T-cell (primary cell): ENCODE results near the gene ST6GAL1. TPM values are rescaled to one million over a fixed set of nuclear protein-coding genes. Genes with fewer than 3 reads are reported as not detected.

Experiments used
- ATAC-seq, 4 experiments: fragments of 200-7000 bp in 3 of 4; fragments of 150-1000 bp in 1 of 4; cut with Tn5 transposase; replicated peaks in 1 of 4; 1 replicate in 3 of 4; 2 replicates in 1 of 4; pipeline ENCODE4 v1.10.0; 2021; ENCODE audit warnings: moderate library complexity in 3 of 4, mild to moderate bottlenecking in 2 of 4, moderate number of reproducible peaks in 1 of 4
- CTCF ChIA-PET, 2 donors: fragments of 300-600 bp; sonication (Branson Sonifier 250); formaldehyde crosslinking; loops; one replicate each; lab custom pipeline; 2022; ENCODE audit warnings: antibody characterized with exemption in 2 of 2; lab: Charles Lee
- POLR2A ChIA-PET, 2 donors: fragments of 300-600 bp; sonication (Branson Sonifier 250); formaldehyde crosslinking; loops; one replicate each; lab custom pipeline; 2022; ENCODE audit warnings: antibody characterized with exemption in 2 of 2; lab: Charles Lee
- DNase-seq, 35 experiments: peaks; one replicate each; pipeline versions ENCODE4 v3.0.0 to v3.0.0-alpha.2; 2013 to 2023
- H3K27ac ChIP-seq: one replicate; pipeline ENCODE4 v1.5.1; 2013; ENCODE audit warnings: low read length
- H3K27me3 ChIP-seq, 2 experiments: replicated peaks in 1 of 2; 1 replicate in 1 of 2; 2 replicates in 1 of 2; pipeline versions ENCODE4 v1.6.1 to v1.7.0; 2013; ENCODE audit warnings: low read length in 1 of 2, mixed read lengths in 1 of 2; ENCODE audit not compliant: control insufficient read depth in 2 of 2, insufficient read depth in 2 of 2; ENCODE audit errors: extremely low read depth in 1 of 2
- H3K36me3 ChIP-seq, 2 donors: 1 replicate in 1 of 2; 2 replicates in 1 of 2; pipeline versions ENCODE4 v1.6.1 to v1.7.0; 2013; ENCODE audit warnings: low read length in 1 of 2; ENCODE audit not compliant: control insufficient read depth in 2 of 2, insufficient read depth in 1 of 2; ENCODE audit errors: extremely low read depth in 1 of 2
- H3K4me1 ChIP-seq, 2 experiments: 1 replicate in 1 of 2; 2 replicates in 1 of 2; pipeline versions ENCODE4 v1.6.1 to v1.7.0; 2013; ENCODE audit warnings: low read length in 2 of 2, mixed read lengths in 1 of 2; ENCODE audit not compliant: insufficient read depth in 2 of 2, control insufficient read depth in 1 of 2; ENCODE audit errors: extremely low read depth in 1 of 2
- H3K4me3 ChIP-seq, 2 donors: 1 replicate in 1 of 2; 2 replicates in 1 of 2; pipeline versions ENCODE4 v1.5.1 to v1.7.0; 2013; ENCODE audit warnings: mild to moderate bottlenecking in 2 of 2, low read length in 1 of 2, moderate library complexity in 1 of 2; ENCODE audit not compliant: control insufficient read depth in 1 of 2; ENCODE audit errors: extremely low read depth in 1 of 2
- H3K9me3 ChIP-seq: 2 replicates; pipeline ENCODE4 v1.7.0; 2013
- H3K27ac Mint-ChIP-seq, 2 donors: one replicate each; pipeline ENCODE4 v1.8.0; 2020 to 2021; ENCODE audit warnings: mild to moderate bottlenecking in 2 of 2, mixed read lengths in 2 of 2
- H3K27me3 Mint-ChIP-seq, 2 donors: one replicate each; pipeline ENCODE4 v1.8.0; 2021 to 2022; ENCODE audit warnings: mixed read lengths in 2 of 2
- H3K36me3 Mint-ChIP-seq: one replicate; pipeline ENCODE4 v1.8.0; 2021; ENCODE audit warnings: mixed read lengths
- H3K4me1 Mint-ChIP-seq, 3 donors: one replicate each; pipeline ENCODE4 v1.8.0; 2020 to 2022; ENCODE audit warnings: mixed read lengths in 3 of 3, mild to moderate bottlenecking in 1 of 3
- H3K4me3 Mint-ChIP-seq, 3 donors: one replicate each; pipeline ENCODE4 v1.8.0; 2020 to 2022; ENCODE audit warnings: mild to moderate bottlenecking in 3 of 3, mixed read lengths in 3 of 3, moderate library complexity in 3 of 3
- H3K9me3 Mint-ChIP-seq, 3 donors: one replicate each; pipeline ENCODE4 v1.8.0; 2020 to 2022; ENCODE audit warnings: mixed read lengths in 3 of 3
- WGBS: methylation state at CpG from one replicate; pipeline ENCODE4 v1.1.5; 2013; ENCODE audit warnings: missing lambda C conversion rate; ENCODE audit not compliant: insufficient coverage; 5-methylcytosine and 5-hydroxymethylcytosine counted together
- total RNA-seq, 35 experiments: library from RNA in 6 of 35; stranded (reverse) in 6 of 35; fragments of 120-200 nt in 1 of 35; gene quantifications; one replicate each; pipeline versions ENCODE4 v1.2.1 to v1.2.4 and lab custom pipeline; 2013 to 2026

Gene ST6GAL1
- total RNA-seq, 5 donors from 2014 or later (not counting 1 experiment from before 2014, with no cell fraction given), result 148 to 237 (median 212) TPM

DNA sequence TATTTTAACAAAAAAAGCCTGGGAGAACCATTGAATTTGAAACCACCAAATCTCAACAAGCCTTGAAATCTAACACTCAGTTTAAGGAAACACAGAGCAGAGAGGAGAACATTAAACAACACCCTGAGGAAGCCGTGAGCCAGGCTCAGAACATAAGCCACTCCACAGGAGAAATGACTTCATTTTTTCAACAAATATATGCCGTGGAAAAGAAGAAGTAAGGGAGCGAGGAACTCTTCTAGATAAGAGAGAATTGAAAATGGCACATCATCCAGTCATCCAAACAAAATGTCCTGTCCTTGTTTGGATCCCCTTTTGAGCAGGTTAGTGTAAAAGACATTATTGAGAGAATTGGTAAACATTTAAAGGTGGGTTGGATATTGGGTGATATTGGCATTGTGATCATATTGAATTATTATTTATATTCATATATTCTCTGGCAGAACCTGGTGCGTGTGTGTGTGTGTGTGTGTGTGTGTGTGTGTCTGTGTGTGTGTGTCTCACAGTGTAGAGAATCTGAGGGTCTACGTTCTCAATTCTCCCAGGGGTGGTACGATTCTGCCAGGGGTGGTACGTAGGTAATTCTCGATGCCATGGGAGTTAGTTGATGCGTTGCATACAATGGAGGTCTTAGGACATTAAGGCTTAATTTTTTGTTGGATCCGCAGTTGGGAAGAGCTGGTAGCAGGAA is 94.4 kb downstream of the ST6GAL1 start:
- H3K27ac Mint-ChIP-seq, result peak overlapping the region; percentile 93 to 96
- DNase-seq (peak in 1 of 35 experiments; percentile 29), ATAC-seq (no peak)
- Histone ChIP-seq H3K27ac (peak overlapping the region; percentile 83), H3K4me1 (peaks cover 34 to 66% of the 10 kb centered on the region in 2 experiments), H3K27me3 (no peaks in the 10 kb centered on the region), H3K36me3 (no peaks in the 10 kb centered on the region), H3K4me3 (peak overlapping the region; percentile 41 to 90), H3K9me3 (no peaks in the 10 kb centered on the region)
- ChIA-PET POLR2A (no interaction called here), CTCF (no interaction called here)
- H3K9me3 Mint-ChIP-seq, result no peaks in the 10 kb centered on the region
- peaks cover 73 to 83% (median 79%) of the 10 kb centered on the region in 3 donors for H3K4me1 Mint-ChIP-seq
- H3K4me3 Mint-ChIP-seq, result peak overlapping the region; percentile 79 to 87 (median 84)
- H3K36me3 Mint-ChIP-seq, result peaks cover 19% of the 10 kb centered on the region
- H3K27me3 Mint-ChIP-seq, result no peaks in the 10 kb centered on the region
- 32% methylated on average over 4 of the region's 10 CpGs for WGBS

DNA sequence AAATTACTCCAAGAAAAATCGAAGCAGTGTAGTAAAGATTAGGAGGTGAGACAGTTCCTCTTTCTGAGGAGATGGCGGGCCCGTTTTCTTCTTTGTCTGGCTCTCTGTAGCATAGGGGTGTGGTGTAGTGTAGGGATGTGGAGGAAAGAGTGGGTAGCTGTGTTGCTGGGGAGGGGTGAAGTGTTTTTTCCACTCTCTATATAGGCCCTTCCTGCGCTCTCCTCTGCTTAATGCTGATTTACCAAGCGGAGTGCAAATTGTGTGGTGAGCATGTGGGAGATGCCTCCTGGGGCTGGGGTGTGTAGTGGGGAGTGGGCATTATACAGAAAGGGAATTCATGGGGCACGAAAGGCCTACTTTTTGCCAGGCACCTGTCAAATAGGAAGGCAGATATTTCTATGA is 94.9 kb downstream of the ST6GAL1 start:
- no peaks in the 10 kb centered on the region for H3K36me3 ChIP-seq
- H3K4me3 Mint-ChIP-seq, result peak overlapping the region; percentile 79 to 87 (median 84)
- ChIA-PET CTCF (interaction anchor here (0.5 kb wide), 3 partner anchors 59 to 1099 kb away, joined by 3 read pairs; no protein-coding TSS in a partner anchor), POLR2A (no interaction called here)
- peak in 15 of 35 experiments; percentile 8 to 53 (median 34) for DNase-seq
- peaks cover 39 to 67% of the 10 kb centered on the region in 2 experiments for H3K4me1 ChIP-seq
- no peaks in the 10 kb centered on the region for H3K27me3 Mint-ChIP-seq
- no peaks in the 10 kb centered on the region for H3K9me3 ChIP-seq
- H3K4me1 Mint-ChIP-seq, result peaks cover 73 to 82% (median 79%) of the 10 kb centered on the region in 3 donors
- WGBS, result 7% methylated on average over 2 of the region's 6 CpGs
- peak overlapping the region; percentile 93 to 96 for H3K27ac Mint-ChIP-seq
- H3K36me3 Mint-ChIP-seq, result peaks cover 22% of the 10 kb centered on the region
- peak overlapping the region; percentile 41 to 90 for H3K4me3 ChIP-seq
- peak; percentile 41 to 54 (median 48) for ATAC-seq
- H3K27ac ChIP-seq, result peak overlapping the region; percentile 83
- H3K9me3 Mint-ChIP-seq, result no peaks in the 10 kb centered on the region
- no peaks in the 10 kb centered on the region for H3K27me3 ChIP-seq

DNA sequence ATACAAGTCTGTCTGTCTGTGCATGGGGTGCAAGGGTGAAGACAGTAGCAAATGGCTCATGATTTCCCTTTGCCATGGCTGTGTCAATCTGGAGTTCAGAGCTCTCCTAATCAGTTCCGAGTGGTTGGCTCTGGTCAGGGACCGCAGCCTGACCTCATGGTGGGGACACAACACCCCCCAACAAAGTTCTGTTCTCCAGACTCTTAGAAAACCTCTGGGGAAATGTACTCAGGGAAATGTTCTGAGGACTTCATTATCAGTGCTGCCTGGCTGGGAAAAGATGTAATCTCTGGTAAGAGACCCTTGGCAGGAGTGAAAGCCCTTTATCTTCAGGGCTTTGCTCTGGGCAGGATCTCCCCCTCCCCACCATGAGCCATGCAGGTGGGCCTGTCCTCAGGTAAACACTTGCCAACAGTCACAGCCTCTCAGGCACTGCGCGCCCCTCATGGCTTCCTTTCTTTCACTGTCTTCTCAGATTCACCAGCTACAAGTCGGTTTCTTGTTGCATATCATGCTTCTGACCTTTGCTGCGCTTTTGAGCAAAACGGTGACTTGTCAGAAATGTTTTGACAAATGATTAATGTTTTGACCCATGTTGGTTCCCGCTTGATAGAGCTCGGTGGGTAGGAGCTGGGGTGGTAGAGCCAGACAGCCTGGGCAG is 95.5 kb downstream of the ST6GAL1 start:
- ATAC-seq (peak; percentile 7 to 30 (median 27)), DNase-seq (peak in 12 of 35 experiments; percentile 15 to 52 (median 34))
- H3K4me3 ChIP-seq, result peak overlapping the region; percentile 41 to 90
- no peaks in the 10 kb centered on the region for H3K27me3 ChIP-seq
- no peaks in the 10 kb centered on the region for H3K36me3 ChIP-seq
- Mint-ChIP-seq H3K4me1 (peaks cover 73 to 82% (median 79%) of the 10 kb centered on the region in 3 donors), H3K36me3 (peaks cover 24% of the 10 kb centered on the region), H3K4me3 (peak overlapping the region; percentile 79 to 87 (median 84)), H3K27me3 (no peaks in the 10 kb centered on the region), H3K27ac (peak overlapping the region; percentile 93 to 96), H3K9me3 (no peaks in the 10 kb centered on the region)
- ChIA-PET POLR2A (interaction anchor here in 1 of 2 donors (0.6 kb wide), 1 partner anchor 21 kb away, joined by 3 read pairs; no protein-coding TSS in a partner anchor), CTCF (interaction anchor here (0.5 to 2.5 kb wide), 6 partner anchors 40 to 1099 kb away, joined by 3 to 24 read pairs (median 3); no protein-coding TSS in a partner anchor)
- WGBS, result 14% methylated on average over 7 of the region's 9 CpGs
- no peaks in the 10 kb centered on the region for H3K9me3 ChIP-seq
- H3K4me1 ChIP-seq, result peaks cover 40 to 67% of the 10 kb centered on the region in 2 experiments
- H3K27ac ChIP-seq, result peak overlapping the region; percentile 83

DNA sequence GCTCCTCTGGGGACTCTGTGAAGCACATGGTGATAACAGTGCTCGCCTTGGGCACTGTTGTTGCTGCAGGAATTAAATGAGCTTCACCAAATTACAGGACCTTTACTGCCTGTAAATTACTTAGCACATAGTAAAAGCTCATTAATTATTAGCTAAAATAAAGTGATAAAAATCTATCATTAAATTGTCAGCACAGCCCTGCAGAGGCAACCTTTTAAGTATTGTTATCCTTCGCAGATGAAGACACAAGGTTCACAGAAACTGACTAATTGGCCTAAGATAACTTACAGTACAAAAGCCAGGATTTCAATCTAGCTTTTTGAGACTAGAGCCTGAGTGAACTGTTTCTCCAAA is 96.0 kb downstream of the ST6GAL1 start:
- Mint-ChIP-seq H3K9me3 (no peaks in the 10 kb centered on the region), H3K27me3 (no peaks in the 10 kb centered on the region), H3K36me3 (peaks cover 28% of the 10 kb centered on the region), H3K27ac (peak overlapping the region; percentile 93 to 96), H3K4me3 (peak overlapping the region; percentile 79 to 87 (median 84)), H3K4me1 (peaks cover 77 to 83% (median 82%) of the 10 kb centered on the region in 3 donors)
- Histone ChIP-seq H3K36me3 (no peaks in the 10 kb centered on the region), H3K4me1 (peaks cover 43 to 67% of the 10 kb centered on the region in 2 experiments), H3K27me3 (no peaks in the 10 kb centered on the region), H3K9me3 (no peaks in the 10 kb centered on the region), H3K27ac (peak overlapping the region; percentile 83), H3K4me3 (peak overlapping the region; percentile 41 to 90)
- ATAC-seq, result peak in 3 of 4 experiments; percentile 8 to 20 (median 9)
- CTCF ChIA-PET, result interaction anchor here (0.6 to 2.5 kb wide), 5 partner anchors 40 to 767 kb away, joined by 3 to 24 read pairs (median 3); no protein-coding TSS in a partner anchor
- 20% methylated on average over 1 of the region's 2 CpGs for WGBS
- no peak for DNase-seq
- POLR2A ChIA-PET, result interaction anchor here in 1 of 2 donors (0.6 kb wide), 1 partner anchor 21 kb away, joined by 3 read pairs; no protein-coding TSS in a partner anchor

DNA sequence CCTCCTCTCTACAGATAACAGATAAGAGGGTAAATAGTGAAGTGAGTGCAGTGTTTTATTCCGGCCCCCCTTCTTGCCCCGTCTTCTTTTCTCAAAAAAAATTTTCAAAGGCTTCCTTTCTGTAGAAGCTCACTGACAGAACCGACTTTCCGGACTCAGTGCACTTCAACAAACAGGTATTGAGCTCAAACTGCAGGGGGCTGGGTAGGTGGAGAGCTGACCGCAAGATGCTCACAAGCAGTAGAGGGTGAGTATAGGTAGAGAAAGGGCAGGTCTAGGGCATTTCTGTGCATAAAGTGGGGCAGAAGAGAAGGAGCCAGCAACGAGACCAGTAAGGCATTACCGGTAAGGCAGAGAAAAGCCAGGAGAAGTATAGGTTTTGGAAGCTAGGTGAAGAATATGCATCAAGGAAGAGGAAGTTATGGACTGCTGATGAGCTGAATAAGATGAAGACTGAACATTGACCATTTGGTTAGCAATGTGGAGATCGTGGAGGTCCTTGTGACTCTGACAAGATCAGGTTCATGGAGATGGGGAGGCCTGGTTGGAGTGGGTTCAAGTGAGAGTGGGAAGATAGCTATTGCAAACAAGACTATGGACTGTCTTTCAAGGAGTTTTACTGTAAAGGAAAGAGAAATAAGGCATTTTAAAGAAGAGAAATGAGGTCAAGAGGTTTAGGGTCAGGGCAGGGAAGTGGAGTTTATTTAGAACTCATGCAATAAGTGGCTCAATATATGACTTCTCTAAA is 97.4 kb downstream of the ST6GAL1 start:
- Histone ChIP-seq H3K27me3 (no peaks in the 10 kb centered on the region), H3K4me3 (peak overlapping the region; percentile 41 to 86), H3K27ac (peak overlapping the region; percentile 83), H3K9me3 (no peaks in the 10 kb centered on the region), H3K36me3 (peaks cover 0 to 3% of the 10 kb centered on the region in 2 donors), H3K4me1 (peaks cover 52 to 71% of the 10 kb centered on the region in 2 experiments)
- Mint-ChIP-seq H3K9me3 (no peaks in the 10 kb centered on the region), H3K27me3 (no peaks in the 10 kb centered on the region), H3K36me3 (peaks cover 33% of the 10 kb centered on the region), H3K27ac (peak overlapping the region; percentile 93 to 96), H3K4me1 (peaks cover 79 to 85% (median 84%) of the 10 kb centered on the region in 3 donors), H3K4me3 (peak overlapping the region; percentile 79 to 87 (median 84))
- ChIA-PET CTCF (interaction anchor here (0.6 to 2.5 kb wide), 16 partner anchors 11 to 218 kb away, joined by 3 to 24 read pairs (median 4); partner anchors contain the start of gene RPL39L (in 1 of the 2)), POLR2A (interaction anchor here (0.6 to 2.0 kb wide), 14 partner anchors 10 to 919 kb away, joined by 3 to 10 read pairs (median 3); partner anchors contain the start of gene DNAJB11 (in 1 of the 2))
- 1% methylated on average over 6 of the region's 8 CpGs for WGBS
- ATAC-seq (peak; percentile 79 to 86 (median 84)), DNase-seq (peak; percentile 51 to 90 (median 75))
